Measurements from ENCODE around the gene TM7SF2.

TM7SF2 gene

DNA sequence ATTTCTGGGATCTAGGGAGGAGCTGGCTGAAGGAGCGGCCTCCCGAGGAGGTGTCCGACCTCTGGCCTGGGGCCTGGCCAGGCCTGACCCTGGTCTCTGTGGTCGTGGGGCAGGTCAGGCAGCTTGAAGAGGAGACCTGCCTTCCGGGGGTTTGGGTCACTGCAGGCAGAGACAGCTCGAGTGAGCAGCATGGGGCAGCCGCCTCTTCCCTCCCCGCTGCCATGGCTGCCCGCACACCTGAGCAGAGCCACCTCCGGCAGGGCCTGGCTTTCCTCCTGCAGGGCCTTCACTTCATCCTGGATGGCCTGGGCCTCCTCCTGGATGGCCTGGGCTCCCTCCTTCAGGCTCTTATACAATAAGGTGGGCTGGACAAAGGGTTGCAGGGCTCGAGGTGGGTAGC lies 45.4 kb upstream of the TM7SF2 start:
- TF ChIP-seq, protein P1, sequence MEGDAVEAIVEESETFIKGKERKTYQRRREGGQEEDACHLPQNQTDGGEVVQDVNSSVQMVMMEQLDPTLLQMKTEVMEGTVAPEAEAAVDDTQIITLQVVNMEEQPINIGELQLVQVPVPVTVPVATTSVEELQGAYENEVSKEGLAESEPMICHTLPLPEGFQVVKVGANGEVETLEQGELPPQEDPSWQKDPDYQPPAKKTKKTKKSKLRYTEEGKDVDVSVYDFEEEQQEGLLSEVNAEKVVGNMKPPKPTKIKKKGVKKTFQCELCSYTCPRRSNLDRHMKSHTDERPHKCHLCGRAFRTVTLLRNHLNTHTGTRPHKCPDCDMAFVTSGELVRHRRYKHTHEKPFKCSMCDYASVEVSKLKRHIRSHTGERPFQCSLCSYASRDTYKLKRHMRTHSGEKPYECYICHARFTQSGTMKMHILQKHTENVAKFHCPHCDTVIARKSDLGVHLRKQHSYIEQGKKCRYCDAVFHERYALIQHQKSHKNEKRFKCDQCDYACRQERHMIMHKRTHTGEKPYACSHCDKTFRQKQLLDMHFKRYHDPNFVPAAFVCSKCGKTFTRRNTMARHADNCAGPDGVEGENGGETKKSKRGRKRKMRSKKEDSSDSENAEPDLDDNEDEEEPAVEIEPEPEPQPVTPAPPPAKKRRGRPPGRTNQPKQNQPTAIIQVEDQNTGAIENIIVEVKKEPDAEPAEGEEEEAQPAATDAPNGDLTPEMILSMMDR (IDR thresholded peaks at IDR 0.05; ENCODE audit: low read depth, low read length) = no peak
- no peak for TF ChIP-seq EZH2phosphoT487 (IDR thresholded peaks at IDR 0.05; ENCODE audit: low read depth)
- H4K20me1 ChIP-seq (ENCODE audit: insufficient read depth, low read length) = no peaks in the 10 kb centered on the region
- H3K4me3 ChIP-seq (ENCODE audit: low read length) = no peak overlapping the region
- no peaks in the 10 kb centered on the region for H3K79me2 ChIP-seq (ENCODE audit: low read length)
- no peaks in the 10 kb centered on the region for H3K36me3 ChIP-seq (replicated peaks; ENCODE audit: low read depth, low read length)
- H3K4me2 ChIP-seq (ENCODE audit: low read length) = no peak overlapping the region
- H3K9ac ChIP-seq (ENCODE audit: low read length) = no peak overlapping the region
- peaks cover 13% of the 10 kb centered on the region for H3K4me1 ChIP-seq (ENCODE audit: low read length)
- H2AFZ ChIP-seq (ENCODE audit: low read depth, low read length) = no peak overlapping the region
- no peaks in the 10 kb centered on the region for H3K27me3 ChIP-seq (ENCODE audit: low read depth, low read length)
- no peak overlapping the region for H3K27ac ChIP-seq (ENCODE audit: low read length)
- H3K9me3 ChIP-seq (ENCODE audit: insufficient read depth, low read length) = no peaks in the 10 kb centered on the region

DNA sequence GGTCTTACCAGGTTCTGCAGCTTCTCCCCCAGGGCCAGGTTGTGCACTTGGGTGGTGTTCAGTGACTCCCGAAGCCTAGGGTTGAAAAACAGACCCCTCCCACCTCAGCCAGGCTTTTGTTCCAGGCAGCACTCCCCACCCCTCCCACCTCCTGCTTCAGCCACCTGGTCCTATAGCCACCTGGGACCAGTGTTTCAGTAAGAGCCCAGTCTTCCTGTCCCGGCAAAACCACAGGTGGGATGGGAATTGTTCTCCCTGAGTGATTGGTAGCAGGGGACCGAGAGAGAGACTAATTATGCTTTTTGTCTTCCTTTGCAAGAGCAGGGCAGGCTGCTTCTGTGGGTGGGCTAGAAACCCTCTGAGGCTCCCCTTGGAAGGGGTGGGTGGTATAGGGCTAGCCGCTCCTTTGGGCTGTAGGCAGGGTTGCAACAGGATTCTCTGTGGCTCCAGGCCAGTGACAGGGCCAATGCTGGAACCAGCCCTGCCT lies 44.8 kb upstream of the TM7SF2 start:
- Histone ChIP-seq H4K20me1 (ENCODE audit: insufficient read depth, low read length) (no peaks in the 10 kb centered on the region), H2AFZ (ENCODE audit: low read depth, low read length) (0 out of 2 replicates have a peak overlapping the region, but pooled peaks have one; percentile 9), H3K4me1 (ENCODE audit: low read length) (peaks cover 16% of the 10 kb centered on the region), H3K4me3 (ENCODE audit: low read length) (no peak overlapping the region), H3K36me3 (replicated peaks; ENCODE audit: low read depth, low read length) (no peaks in the 10 kb centered on the region), H3K27me3 (ENCODE audit: low read depth, low read length) (no peaks in the 10 kb centered on the region), H3K79me2 (ENCODE audit: low read length) (no peaks in the 10 kb centered on the region), H3K4me2 (ENCODE audit: low read length) (no peak overlapping the region), H3K9ac (ENCODE audit: low read length) (no peak overlapping the region), H3K9me3 (ENCODE audit: insufficient read depth, low read length) (no peaks in the 10 kb centered on the region), H3K27ac (ENCODE audit: low read length) (no peak overlapping the region)
- TF ChIP-seq EZH2phosphoT487 (IDR thresholded peaks at IDR 0.05; ENCODE audit: low read depth) = no peak
- TF ChIP-seq, protein P1 (IDR thresholded peaks at IDR 0.05; ENCODE audit: low read depth, low read length) = no peak

DNA sequence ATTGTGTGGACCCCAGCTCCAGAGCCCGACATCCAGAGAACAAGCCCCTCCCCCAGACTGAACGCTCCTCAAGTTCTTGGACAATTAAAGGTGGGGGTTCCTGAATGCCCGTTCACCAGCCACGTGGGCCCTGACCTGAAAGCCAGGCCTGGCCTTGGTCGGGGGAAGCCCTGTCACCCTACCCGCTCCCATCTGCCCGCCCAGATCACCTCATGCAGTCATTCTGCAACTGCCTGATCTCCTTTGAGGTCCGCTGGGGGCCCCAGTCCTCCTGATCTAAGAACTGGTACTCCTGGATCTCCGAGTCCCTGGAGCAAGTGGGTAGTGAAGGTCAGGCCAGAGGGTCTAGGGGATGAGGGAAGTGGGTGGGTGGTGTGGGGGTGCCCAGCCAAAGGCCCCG lies 44.2 kb upstream of the TM7SF2 start:
- Histone ChIP-seq H3K36me3 (replicated peaks; ENCODE audit: low read depth, low read length) (no peaks in the 10 kb centered on the region), H3K9ac (ENCODE audit: low read length) (no peak overlapping the region), H3K9me3 (ENCODE audit: insufficient read depth, low read length) (no peaks in the 10 kb centered on the region), H3K4me1 (ENCODE audit: low read length) (peaks cover 22% of the 10 kb centered on the region), H3K27ac (ENCODE audit: low read length) (no peak overlapping the region), H3K27me3 (ENCODE audit: low read depth, low read length) (no peaks in the 10 kb centered on the region), H4K20me1 (ENCODE audit: insufficient read depth, low read length) (no peaks in the 10 kb centered on the region), H3K79me2 (ENCODE audit: low read length) (no peaks in the 10 kb centered on the region), H3K4me3 (ENCODE audit: low read length) (0 out of 2 replicates have a peak overlapping the region, but pooled peaks have one; percentile 4), H2AFZ (ENCODE audit: low read depth, low read length) (peak overlapping the region; percentile 9), H3K4me2 (ENCODE audit: low read length) (peak overlapping the region; percentile 21)
- TF ChIP-seq EZH2phosphoT487 (IDR thresholded peaks at IDR 0.05; ENCODE audit: low read depth) = no peak
- TF ChIP-seq, protein P1 (IDR thresholded peaks at IDR 0.05; ENCODE audit: low read depth, low read length) = no peak

DNA sequence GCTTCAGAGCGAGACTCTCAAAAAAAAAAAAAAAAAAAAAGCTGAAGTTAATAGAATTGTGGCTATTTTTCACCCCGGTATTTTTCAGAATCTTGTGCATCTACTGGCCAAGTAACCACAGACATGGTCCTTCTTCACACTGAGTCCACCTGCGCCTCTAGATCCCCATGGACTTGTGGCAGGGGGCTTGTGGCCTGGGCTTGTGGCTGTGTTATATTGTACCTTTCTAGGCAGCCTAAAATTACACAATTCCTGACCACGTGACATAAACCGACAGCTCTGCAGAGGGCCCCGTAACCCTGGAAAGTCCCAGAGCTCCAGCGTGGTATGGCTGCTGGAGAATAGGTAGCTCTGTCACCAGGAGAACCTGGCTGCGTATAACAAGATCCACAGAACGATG lies 42.5 kb upstream of the TM7SF2 start:
- H3K4me1 ChIP-seq (ENCODE audit: low read length) = peaks cover 22% of the 10 kb centered on the region
- no peaks in the 10 kb centered on the region for H3K9me3 ChIP-seq (ENCODE audit: insufficient read depth, low read length)
- no peak overlapping the region for H3K9ac ChIP-seq (ENCODE audit: low read length)
- TF ChIP-seq EZH2phosphoT487 (IDR thresholded peaks at IDR 0.05; ENCODE audit: low read depth) = no peak
- TF ChIP-seq, protein P1 (IDR thresholded peaks at IDR 0.05; ENCODE audit: low read depth, low read length) = no peak
- no peak overlapping the region for H3K4me3 ChIP-seq (ENCODE audit: low read length)
- peaks cover 1% of the 10 kb centered on the region for H3K36me3 ChIP-seq (replicated peaks; ENCODE audit: low read depth, low read length)
- no peak overlapping the region for H2AFZ ChIP-seq (ENCODE audit: low read depth, low read length)
- H3K27me3 ChIP-seq (ENCODE audit: low read depth, low read length) = no peaks in the 10 kb centered on the region
- no peak overlapping the region for H3K4me2 ChIP-seq (ENCODE audit: low read length)
- no peak overlapping the region for H3K27ac ChIP-seq (ENCODE audit: low read length)
- no peaks in the 10 kb centered on the region for H4K20me1 ChIP-seq (ENCODE audit: insufficient read depth, low read length)
- no peaks in the 10 kb centered on the region for H3K79me2 ChIP-seq (ENCODE audit: low read length)

All from OCI-LY3 (cell line).